H1 (cell line): ENCODE results near the gene WDCP.

Experiments used
- EP300 ChIP-seq, 2 experiments: IDR thresholded peaks; 1 replicate in 1 of 2; 2 replicates in 1 of 2; pipeline ENCODE4 v1.6.1; 2011 to 2012; ENCODE audit warnings: low read depth in 2 of 2, low read length in 2 of 2, mild to moderate bottlenecking in 2 of 2, borderline replicate concordance in 1 of 2, inconsistent platforms in 1 of 2, moderate library complexity in 1 of 2
- POLR2AphosphoS5 ChIP-seq: IDR thresholded peaks from 2 replicates; pipeline ENCODE4 v1.6.1; 2011; ENCODE audit warnings: low read depth, low read length
- RAD21 ChIP-seq, 2 experiments: IDR thresholded peaks in 1 of 2; conservative IDR thresholded peaks in 1 of 2; 2 replicates each; pipeline ENCODE4 v1.6.1; 2011; ENCODE audit warnings: low read depth in 2 of 2, low read length in 2 of 2, improper control_type of control experiment in 1 of 2, inconsistent platforms in 1 of 2, mild to moderate bottlenecking in 1 of 2, moderate library complexity in 1 of 2
- TF ChIP-seq, protein P1 (sequence below), 3 experiments: IDR thresholded peaks; 1 replicate in 2 of 3; 2 replicates in 1 of 3; pipeline versions ENCODE4 v1.5.1 to v1.6.1; 2011; ENCODE audit warnings: low read length in 3 of 3, mild to moderate bottlenecking in 3 of 3, inconsistent platforms in 2 of 3, low read depth in 1 of 3, moderate library complexity in 1 of 3; ENCODE audit not compliant: insufficient read depth in 1 of 3; ENCODE audit errors: control extremely low read depth in 1 of 3
- TF ChIP-seq, protein P2 (sequence below): IDR thresholded peaks from 2 replicates; pipeline ENCODE4 v1.6.1; 2012; ENCODE audit warnings: inconsistent platforms

DNA sequence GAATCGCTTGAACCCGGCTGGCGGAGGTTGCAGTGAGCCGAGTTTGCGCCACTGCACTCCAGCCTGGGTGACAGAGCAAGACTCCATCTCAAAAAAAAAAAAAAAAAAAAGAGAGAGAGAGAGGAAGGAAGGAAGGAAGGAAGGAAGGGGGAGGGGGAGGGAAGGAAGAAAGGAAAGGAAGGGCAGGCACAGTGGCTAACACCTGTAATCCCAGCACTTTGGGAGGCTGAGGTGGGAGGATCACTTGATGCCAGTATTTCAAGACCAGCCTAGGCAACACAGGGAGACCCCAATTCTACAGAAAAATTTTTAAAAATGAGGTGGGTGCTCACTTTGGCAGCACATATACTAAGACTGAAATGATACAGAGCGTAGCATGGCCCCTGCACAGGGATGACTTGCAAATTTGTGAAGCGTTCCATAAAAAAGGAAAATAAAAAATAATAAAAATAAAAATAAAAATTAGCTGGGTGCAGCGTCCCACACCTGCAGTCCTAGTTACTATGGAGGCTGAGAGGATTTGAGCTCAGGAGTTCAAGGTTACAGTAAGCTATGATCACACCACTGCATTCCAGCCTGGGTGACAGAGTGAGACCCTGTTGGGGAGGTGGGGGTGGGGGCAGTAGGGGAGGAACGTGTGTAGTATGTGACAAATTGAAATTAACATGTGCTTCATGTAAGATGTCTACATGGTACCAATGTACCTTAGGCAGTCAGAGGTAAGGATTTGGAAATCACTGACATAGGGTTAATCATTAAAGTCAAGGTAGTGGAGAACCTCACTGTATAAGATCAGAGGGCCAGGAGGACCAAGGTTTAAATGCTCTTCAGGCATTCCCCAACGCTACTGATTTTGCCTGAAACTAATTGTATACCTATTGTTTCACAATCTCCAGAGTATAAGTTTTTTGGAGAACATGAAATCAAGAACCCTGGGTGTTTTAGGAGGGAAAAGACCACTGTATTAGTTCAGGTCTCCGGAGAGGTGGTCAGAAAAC is 1.4 kb downstream of the WDCP start:
- TF ChIP-seq POLR2AphosphoS5: no peak
- TF ChIP-seq EP300 (IDR thresholded peaks at IDR 0.05; ENCODE audit: borderline replicate concordance in 1 of 2, low read depth in 2 of 2, low read length in 2 of 2): no peak
- TF ChIP-seq, protein P1, sequence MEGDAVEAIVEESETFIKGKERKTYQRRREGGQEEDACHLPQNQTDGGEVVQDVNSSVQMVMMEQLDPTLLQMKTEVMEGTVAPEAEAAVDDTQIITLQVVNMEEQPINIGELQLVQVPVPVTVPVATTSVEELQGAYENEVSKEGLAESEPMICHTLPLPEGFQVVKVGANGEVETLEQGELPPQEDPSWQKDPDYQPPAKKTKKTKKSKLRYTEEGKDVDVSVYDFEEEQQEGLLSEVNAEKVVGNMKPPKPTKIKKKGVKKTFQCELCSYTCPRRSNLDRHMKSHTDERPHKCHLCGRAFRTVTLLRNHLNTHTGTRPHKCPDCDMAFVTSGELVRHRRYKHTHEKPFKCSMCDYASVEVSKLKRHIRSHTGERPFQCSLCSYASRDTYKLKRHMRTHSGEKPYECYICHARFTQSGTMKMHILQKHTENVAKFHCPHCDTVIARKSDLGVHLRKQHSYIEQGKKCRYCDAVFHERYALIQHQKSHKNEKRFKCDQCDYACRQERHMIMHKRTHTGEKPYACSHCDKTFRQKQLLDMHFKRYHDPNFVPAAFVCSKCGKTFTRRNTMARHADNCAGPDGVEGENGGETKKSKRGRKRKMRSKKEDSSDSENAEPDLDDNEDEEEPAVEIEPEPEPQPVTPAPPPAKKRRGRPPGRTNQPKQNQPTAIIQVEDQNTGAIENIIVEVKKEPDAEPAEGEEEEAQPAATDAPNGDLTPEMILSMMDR (IDR thresholded peaks at IDR 0.05; ENCODE audit: control extremely low read depth in 1 of 3, insufficient read depth in 1 of 3, low read depth in 1 of 3, low read length in 3 of 3): no peak
- TF ChIP-seq RAD21 (IDR thresholded peaks at IDR 0.05 in 1 of 2, conservative IDR thresholded peaks at IDR 0.05 in 1 of 2; ENCODE audit: low read depth in 2 of 2, low read length in 2 of 2): no peak
- TF ChIP-seq, protein P2, sequence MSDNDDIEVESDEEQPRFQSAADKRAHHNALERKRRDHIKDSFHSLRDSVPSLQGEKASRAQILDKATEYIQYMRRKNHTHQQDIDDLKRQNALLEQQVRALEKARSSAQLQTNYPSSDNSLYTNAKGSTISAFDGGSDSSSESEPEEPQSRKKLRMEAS: no peak
